ENCODE measurements around the gene SELPLG. TPM values are rescaled to one million over a fixed set of nuclear protein-coding genes. Genes with fewer than 3 reads are reported as not detected.

Gene SELPLG
- total RNA-seq, 2 donors from 2014 or later: 2.5 to 4.4 TPM

- H3K4me1 ChIP-seq: no peaks in the 10 kb centered on the region
- H3K9me3 ChIP-seq: no peaks in the 10 kb centered on the region
- no peaks in the 10 kb centered on the region for H3K36me3 ChIP-seq
- DNase-seq: no peak
- no peak overlapping the region for H3K27ac ChIP-seq
- intact Hi-C loops (cut with DNase I): no loop called here
- no peaks in the 10 kb centered on the region for H3K27me3 ChIP-seq
- H3K4me3 ChIP-seq: no peak overlapping the region
- TF ChIP-seq CTCF (IDR thresholded peaks at IDR 0.05): no peak
- H3K9ac ChIP-seq (ENCODE audit: low read depth in 2 of 2, low read length in 2 of 2): no peak overlapping the region
Measured at GRCh38 chr12:108623577-108623976, 10.1 kb downstream of the SELPLG start.

GRCh38 chr12:108622921-108623514 lies 10.7 kb downstream of the SELPLG start:
- Histone ChIP-seq H3K36me3 (no peaks in the 10 kb centered on the region), H3K27me3 (no peaks in the 10 kb centered on the region), H3K27ac (no peak overlapping the region), H3K9ac (ENCODE audit: low read depth in 2 of 2, low read length in 2 of 2) (no peak overlapping the region), H3K4me1 (no peaks in the 10 kb centered on the region), H3K9me3 (no peaks in the 10 kb centered on the region), H3K4me3 (no peak overlapping the region)
- no peak for TF ChIP-seq CTCF (IDR thresholded peaks at IDR 0.05)
- DNase-seq: no peak
- intact Hi-C loops (cut with DNase I): no loop called here

- H3K9ac ChIP-seq (ENCODE audit: low read depth in 2 of 2, low read length in 2 of 2): no peak overlapping the region
- peaks cover 6% of the 10 kb centered on the region for H3K4me1 ChIP-seq
- H3K9me3 ChIP-seq: no peaks in the 10 kb centered on the region
- no peak overlapping the region for H3K27ac ChIP-seq
- DNase-seq: no peak
- H3K4me3 ChIP-seq: no peak overlapping the region
- H3K27me3 ChIP-seq: no peaks in the 10 kb centered on the region
- intact Hi-C loops (cut with DNase I): no loop called here
- H3K36me3 ChIP-seq: no peaks in the 10 kb centered on the region
- no peak for TF ChIP-seq CTCF (IDR thresholded peaks at IDR 0.05)
Measured at GRCh38 chr12:108622421-108622820, 11.3 kb downstream of the SELPLG start.

- H3K36me3 ChIP-seq: no peaks in the 10 kb centered on the region
- H3K4me1 ChIP-seq: peaks cover 7% of the 10 kb centered on the region
- no peak overlapping the region for H3K27ac ChIP-seq
- no peaks in the 10 kb centered on the region for H3K9me3 ChIP-seq
- H3K9ac ChIP-seq (ENCODE audit: low read depth in 2 of 2, low read length in 2 of 2): no peak overlapping the region
- H3K27me3 ChIP-seq: no peaks in the 10 kb centered on the region
- DNase-seq: no peak
- no peak overlapping the region for H3K4me3 ChIP-seq
- no peak for TF ChIP-seq CTCF (IDR thresholded peaks at IDR 0.05)
- intact Hi-C loops (cut with DNase I): no loop called here
Measured at GRCh38 chr12:108621161-108621560, 12.5 kb downstream of the SELPLG start.

GRCh38 chr12:108620236-108620879 lies 13.3 kb downstream of the SELPLG start:
- no peaks in the 10 kb centered on the region for H3K9me3 ChIP-seq
- H3K27me3 ChIP-seq: no peaks in the 10 kb centered on the region
- DNase-seq: no peak
- H3K4me1 ChIP-seq: peaks cover 7% of the 10 kb centered on the region
- no peaks in the 10 kb centered on the region for H3K36me3 ChIP-seq
- intact Hi-C loops (cut with DNase I): no loop called here
- no peak for TF ChIP-seq CTCF (IDR thresholded peaks at IDR 0.05)
- H3K4me3 ChIP-seq: no peak overlapping the region
- H3K9ac ChIP-seq (ENCODE audit: low read depth in 2 of 2, low read length in 2 of 2): no peak overlapping the region
- H3K27ac ChIP-seq: no peak overlapping the region

All from colonic mucosa (tissue), 4 donors.